ENCODE data around the gene KRT2.
A peak's percentile ranks its signal among the peaks of the same experiment; 100 is the strongest.
"Not testable (repeated sequence)": the region's sequence is repeated elsewhere in the genome, so short reads cannot be mapped to it uniquely, and the experiment has no call there.

The KRT2 gene

DNA sequence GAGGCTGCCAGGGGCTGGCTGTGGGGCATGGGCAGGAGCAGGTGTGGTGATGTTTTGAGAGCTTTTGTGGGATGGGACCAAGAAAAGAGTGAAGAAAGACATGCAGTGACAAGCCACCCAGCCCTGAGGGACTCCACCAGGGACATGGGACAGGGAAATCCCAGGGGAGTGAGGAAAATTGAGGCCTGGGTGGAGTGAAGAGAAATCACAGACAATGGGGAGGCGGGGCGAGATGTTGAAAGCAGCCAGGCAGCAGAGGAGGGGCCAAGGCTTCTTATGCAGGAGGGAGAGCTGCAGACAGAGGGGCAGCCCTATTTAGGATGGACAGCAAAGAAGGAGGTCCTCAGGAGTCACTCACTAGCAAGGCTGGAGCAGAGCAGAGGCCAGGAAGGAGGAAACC is 32.4 kb upstream of the KRT2 start:
- DNase-seq (ENCODE audit: low spot score): no peak

DNA sequence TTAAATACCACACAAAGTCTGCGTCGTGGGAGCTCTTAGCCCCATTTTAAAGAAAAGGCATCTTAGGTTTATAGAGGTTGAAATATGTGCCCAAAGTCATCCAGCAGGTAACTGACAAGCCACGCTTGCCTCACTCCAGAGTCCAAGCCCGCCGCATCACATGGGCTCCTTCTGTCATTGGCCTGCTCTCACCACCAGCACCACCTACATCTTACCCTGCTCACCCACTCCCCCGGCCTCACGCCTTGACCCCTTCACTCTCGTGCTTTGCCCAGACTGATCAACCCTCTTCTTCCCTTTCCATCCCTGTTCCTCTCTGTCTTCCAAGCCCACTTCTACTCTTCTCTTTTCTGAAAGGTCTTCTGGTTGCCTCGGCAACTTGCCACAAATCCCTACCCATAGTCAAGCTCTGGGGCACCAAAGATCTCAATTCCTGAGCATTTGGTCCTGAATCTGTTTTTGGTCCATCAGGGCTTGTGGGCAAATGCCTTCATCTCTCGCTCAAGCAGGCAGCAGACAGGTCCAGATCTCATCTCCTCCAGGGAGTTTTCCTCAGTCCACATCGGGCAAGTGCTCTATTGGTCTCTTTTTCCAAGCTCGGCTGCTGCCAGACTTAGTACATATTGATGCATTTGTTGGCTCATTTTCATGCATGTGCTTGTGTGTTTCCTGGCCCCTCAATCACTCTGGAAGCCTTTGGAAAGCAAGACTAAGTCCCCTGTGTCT is 31.7 kb upstream of the KRT2 start:
- DNase-seq (ENCODE audit: low spot score): no peak

DNA sequence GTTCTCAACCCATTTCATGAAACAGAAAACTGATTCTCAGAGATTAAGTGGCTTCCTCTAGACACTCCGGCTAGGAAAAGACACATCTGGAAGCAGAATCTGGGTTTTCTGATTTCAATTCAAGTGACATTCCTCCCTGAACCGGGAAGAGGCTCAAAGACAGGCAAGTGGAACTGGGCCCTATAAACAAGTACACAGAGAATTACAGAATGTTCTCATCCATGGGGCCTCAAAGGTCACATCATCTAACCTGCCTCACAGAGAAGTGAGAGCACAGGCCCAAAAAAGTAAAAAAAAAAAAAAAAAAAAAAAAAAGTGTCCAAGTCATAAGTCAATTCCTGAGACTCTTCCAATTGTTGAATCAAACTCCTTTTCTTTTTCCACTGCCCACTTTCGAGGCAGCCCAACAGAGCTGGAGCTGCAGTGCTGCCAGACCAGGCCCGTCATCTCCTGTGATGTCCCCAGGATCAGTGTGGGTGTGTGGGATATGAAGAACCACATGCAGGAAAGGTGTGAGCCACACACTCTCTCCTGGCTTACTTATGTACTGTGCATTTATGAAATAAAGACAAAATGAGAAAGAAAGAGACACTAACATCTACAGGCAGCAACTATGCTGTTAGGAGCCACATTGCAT is 31.0 kb upstream of the KRT2 start:
- DNase-seq (ENCODE audit: low spot score): no peak

DNA sequence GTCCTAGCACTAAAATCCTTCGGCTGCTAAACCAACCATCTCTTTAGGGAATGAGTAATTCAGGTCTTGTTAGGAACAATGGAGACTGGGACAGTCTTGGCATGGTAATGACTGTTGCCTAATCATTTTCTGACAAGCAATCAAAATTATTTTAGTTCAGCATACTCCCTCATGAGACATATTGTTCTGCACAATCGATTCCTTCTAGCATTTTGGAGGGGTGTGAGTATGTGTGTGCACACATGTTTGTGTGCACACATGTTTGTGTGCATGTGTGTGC is 30.3 kb upstream of the KRT2 start:
- no peak for DNase-seq (ENCODE audit: low spot score)

DNA sequence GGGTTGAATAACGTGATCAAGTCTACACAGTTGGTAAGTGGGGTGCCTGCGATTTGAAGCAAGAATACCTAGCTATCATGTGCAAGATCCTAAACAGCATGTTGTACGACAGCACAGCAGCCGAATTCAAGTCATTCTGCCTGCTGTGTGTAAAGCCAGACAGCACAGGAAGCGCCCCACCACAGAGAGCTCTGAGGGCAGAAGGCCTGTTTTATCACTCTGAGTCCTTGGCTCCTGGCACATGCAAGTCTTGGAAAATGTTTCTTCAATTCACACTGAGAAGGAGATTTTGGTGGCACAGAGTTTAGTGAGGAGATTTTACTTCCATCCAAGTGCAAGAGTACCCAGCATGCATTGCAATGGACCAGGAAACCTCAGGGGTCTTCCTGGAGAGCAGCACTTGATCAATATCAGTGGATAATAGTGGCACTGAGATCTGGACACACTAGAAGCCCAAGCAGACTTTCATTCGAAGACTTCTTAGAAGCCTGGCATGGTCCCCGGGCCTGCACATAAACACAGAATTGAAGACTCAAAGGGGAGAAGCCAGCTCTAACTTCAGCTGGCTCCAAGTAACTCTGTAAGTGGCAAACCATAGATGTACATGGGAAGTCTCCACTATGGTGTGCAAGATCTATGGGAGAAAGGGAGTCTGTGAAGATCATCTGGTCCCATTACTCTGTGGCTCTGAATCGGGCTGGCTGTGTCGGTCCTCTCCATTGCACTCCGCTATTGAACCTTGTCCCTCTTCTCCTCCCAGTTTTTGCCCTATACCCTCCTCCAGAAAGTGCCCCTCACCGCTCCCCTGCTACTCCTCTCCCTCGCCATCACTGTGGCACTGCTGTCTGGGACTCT is 29.7 kb upstream of the KRT2 start:
- DNase-seq (ENCODE audit: low spot score): no peak

DNA sequence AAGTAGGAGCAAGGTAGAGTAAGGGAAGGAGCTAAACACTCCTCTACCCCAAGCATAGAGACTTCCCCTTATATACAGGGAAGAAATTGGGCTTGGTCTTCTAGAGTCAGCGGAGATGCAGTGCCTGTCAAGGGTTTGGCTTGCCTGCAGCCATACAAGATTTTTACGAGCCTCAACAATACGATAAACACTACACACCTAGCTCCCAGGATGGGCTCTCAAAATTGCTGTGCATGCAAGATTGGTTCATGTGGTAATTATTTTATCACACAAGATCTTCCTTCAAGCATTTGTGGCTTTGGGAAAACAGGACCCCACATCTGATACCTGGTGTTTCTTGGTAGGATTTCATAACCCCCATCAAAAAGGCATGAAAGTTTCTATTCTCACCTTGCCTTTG is 28.4 kb upstream of the KRT2 start, which contains the start of gene KRT1:
Gene KRT1 (minus strand): TSS at position 45 of the 400 bp plus-strand sequence. CDS start 59 bp downstream, outside the sequence.
- no peak for DNase-seq (ENCODE audit: low spot score)

DNA sequence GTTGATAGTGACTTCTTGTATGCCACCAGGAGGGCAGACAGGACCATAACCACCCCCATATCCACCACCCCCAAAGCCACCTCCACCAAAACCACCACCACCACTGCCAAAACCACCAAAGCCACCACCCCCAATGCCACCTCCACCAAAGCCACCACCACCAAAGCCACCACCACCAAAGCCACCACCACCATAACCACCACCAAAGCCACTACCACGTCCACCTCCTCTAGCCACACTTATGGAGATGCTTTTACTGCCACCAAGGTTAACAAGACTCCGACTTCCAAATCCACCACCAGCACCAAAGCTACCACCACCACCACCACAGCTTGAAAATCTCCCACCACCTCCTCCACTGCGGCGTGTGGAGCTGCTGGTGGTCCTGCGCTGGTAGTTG is 27.9 kb upstream of the KRT2 start:
- no peak for DNase-seq (ENCODE audit: low spot score)

DNA sequence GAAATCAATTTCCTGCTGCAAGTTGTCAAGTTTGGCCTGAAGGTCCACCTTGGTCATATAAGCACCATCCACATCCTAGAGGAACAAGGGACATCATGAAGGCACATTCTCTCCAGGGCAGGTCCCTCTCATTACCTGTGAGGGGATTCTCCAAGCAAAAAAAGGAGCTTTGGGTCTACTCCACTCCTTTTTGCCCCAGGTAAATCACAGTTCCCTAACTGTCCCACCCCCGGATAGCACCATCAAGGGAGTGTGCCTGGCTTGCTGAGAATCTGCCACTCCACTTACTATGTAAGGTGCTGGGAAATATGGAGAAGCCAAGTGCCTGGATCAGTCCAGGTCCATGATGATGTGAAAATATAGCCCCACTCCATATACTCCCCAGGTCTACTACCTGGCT is 25.7 kb upstream of the KRT2 start:
- DNase-seq (ENCODE audit: low spot score): no peak

DNA sequence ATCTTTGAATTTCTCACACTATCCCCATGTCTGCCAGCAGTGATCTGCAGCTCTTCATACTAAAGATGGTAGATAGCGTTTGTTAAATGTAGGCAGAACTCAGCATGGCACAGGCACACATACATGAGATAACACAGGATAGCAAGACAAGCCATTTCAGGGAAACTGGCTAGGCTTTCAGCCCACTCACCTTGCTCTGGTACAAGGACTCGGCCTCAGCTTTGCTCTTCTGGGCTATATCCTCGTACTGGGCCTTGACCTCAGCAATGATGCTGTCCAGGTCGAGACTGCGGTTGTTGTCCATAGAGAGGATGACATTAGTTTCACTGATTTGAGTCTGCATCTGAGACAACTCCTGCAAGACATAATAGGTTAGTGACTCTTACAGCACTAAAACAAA is 25.1 kb upstream of the KRT2 start:
- no peak for DNase-seq (ENCODE audit: low spot score)

DNA sequence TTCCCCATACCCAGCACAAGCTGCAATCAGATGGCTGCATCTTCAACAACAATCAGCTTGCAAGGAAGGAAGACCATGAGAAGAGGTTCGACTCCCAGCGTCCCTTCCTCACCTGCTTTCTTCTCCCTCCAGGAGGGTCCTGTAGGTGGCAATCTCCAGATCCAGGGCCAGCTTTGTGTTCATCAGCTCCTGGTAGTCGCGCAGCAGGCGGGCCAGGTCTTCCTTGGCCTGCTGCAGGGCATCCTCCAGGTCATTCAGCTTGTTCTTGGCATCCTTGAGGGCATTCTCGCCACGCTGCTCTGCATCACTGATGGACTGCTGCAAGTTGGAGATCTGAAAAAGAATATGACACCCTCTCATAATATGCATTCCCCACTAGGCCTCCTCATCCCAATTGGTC is 24.2 kb upstream of the KRT2 start:
- no peak for DNase-seq (ENCODE audit: low spot score)

DNA sequence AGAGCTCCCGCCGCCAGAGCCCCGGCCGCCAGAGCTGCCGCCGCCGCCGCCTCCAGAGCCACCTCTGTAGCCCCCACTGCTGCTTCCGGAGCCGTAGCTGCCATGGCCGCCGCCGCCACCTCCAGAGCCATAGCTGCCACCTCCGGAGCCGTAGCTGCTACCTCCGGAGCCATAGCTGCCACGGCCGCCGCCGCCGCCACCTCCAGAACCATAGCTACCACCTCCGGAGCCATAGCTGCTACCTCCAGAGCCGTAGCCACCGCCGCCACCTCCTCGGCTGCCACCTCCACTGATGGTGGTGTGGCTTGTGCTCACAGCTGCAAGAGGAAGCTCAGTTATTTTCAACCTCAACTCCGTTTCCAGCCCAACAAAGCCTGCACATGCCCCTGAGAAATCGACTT is 23.3 kb upstream of the KRT2 start:
- DNase-seq (ENCODE audit: low spot score): no peak

DNA sequence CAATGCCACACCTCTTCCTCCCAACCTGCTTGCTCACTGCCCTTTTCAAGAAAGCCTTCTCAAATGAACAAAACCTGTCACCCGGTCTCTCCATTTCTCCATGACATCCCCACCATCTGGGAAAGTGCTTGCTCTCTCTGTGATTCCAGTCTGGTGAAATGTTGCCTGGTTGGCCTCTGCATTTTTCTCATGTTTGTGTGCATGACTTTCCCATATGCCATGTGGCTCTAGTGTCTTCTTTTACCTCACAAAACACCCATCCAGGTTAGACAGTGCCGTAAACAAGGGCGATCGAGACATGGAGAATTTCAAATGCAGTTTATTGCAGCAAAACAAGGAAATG is 22.4 kb upstream of the KRT2 start:
- DNase-seq (ENCODE audit: low spot score): no peak

DNA sequence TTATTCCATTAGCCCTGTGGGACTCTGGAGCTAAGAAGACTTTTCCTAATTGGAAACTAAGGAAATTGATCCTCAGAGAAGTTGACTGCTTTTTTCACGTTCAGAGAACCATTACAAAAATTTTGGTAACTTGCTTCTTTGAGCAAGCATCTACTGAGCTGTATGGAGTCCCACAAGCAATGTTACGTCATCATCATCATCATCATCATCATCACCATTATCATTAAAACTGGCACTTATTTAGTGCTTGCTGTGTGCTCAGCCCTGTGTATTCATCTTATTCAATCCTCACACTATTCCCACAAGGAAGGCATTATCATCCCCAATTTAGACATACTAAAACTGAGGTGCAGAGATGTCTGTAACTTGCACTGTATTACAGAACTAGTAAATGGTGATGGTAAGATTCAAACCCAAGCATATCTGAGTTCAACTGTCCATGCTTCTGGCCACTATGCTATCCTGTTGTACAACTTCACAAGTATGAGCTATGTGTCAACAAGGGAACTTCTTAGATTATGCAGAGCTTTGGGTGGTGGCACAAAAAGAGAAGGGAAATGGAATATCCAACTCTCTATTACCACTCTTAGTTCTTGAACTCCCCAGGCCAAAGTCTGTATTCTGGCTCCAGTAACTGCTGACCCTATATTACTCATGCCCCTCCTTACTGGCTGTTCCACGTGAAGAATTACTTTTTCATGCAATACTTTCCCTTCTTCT is 21.9 kb upstream of the KRT2 start:
- no peak for DNase-seq (ENCODE audit: low spot score)

DNA sequence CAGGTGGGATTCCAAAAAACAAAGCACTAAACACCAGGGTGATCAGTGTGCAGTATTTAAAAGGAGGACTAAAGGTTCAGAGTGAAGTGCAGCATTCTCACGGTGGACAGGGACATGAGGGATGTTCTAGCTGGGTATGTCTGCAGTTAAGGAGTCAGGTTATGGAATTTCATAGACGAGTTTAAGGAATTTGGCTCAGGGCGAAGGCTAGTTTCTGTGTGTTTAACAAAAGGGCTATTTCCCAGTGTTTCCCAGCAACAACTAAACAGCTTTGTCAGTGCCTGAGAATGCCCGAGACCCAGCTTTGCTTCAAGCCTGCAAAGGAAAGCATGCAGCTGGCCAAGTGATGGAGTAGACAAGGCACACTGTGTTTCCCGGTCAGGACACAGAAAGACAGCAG is 21.2 kb upstream of the KRT2 start:
- no peak for DNase-seq (ENCODE audit: low spot score)

DNA sequence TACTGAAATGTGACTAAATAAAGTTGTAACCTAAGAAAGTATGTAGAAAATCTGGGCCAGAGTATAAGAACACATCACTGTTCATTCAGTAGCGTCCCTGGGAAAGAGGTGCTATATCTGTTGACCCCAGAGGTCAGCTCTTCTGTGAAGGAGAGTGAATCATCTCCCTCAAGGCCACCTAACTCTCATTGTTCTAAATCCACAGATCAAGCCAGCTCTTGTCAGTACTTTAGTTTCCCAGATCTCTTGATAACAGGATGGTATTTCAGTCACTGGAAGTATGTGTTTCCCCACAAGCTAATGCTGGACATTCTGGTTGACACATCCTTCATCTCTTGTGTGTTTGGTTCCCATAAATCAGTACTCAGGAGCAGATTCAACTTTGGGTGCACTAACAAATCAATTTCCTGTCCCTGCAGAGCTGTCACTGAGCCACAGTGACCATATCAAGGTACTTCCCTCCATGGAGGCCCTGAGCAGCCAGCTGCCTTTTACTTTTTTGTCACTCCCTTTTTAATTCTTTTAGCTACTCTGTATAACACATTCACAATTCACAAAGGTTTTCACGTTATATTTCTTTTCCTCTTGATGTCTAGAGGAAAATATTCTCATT is 20.4 kb upstream of the KRT2 start:
- DNase-seq (ENCODE audit: low spot score): no peak

DNA sequence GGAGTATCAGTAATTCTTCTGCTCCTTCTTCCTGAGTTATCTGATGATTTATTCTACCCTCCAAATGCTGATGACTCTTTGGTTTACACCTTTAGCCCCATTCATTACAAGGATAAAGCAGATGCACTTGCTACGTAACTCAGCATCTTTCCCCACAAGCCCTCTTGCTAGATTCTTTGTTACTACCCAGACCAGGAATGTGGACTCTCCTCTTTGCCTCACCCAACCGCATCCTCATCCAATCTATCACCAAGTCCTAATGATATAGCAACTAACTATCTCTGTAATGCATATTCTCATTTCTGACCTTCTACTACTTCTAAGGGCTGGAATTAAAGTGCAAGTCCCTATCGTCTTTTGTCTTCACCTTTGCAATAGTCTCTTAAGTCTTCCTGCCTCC is 18.9 kb upstream of the KRT2 start:
- no peak for DNase-seq (ENCODE audit: low spot score)

DNA sequence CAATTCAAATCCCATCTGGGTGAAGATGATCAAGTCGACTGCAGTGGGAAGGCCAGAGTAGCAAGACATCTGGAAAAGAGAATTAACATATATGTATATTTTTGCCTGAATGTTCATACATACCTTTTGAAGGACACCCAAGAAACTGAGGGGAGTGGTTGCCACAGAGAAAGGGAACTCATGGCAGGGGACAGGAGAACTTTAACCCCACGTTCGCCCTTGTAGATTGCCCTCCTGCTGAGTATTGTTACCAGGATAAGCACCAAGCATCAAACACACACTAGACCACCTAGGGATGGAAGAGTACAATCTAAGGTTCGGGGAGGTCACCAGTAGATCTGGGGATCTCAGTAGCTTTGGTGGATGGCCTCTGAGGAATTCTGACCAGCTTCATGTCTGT is 18.5 kb upstream of the KRT2 start:
- no peak for DNase-seq (ENCODE audit: low spot score)

DNA sequence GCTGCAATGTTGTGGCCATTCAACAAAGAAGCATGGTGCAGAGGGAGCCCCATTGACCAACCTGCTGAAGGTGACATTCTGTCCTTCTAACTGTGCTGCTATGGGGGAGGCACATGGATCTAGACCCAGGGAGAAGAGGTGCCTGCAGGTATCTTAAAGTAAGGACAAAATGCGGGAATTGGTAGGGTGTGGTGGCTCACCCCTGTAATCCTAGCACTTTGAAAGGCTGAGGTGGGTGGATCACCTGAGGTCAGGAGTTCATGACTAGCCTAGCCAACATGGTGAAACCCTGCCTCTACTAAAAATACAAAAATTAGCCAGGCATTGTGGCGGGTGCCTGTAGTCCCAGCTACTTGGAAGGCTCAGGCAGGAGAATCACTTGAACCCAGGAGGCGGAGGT is 17.9 kb upstream of the KRT2 start:
- not testable (repeated sequence) for DNase-seq (ENCODE audit: low spot score)

DNA sequence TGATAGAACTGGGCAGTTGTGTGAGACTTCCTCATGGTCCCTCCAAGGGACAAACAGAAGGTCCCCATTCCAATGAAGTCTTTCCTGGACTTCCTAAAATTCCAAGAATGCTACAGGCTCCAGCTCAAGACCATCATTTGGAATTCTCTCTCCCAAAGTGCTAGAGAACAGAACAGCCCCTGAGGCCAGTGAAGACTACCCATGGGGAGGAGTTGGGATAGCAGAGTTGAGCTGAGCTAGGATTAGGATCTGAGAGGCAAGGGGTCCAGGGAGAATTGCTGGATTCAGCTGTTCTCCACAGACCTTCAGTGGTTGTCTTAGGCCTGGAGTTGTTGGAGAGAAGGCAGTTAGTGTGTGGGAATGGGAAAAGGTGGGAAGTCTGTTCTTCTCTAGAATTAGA is 17.4 kb upstream of the KRT2 start:
- DNase-seq (ENCODE audit: low spot score): no peak

DNA sequence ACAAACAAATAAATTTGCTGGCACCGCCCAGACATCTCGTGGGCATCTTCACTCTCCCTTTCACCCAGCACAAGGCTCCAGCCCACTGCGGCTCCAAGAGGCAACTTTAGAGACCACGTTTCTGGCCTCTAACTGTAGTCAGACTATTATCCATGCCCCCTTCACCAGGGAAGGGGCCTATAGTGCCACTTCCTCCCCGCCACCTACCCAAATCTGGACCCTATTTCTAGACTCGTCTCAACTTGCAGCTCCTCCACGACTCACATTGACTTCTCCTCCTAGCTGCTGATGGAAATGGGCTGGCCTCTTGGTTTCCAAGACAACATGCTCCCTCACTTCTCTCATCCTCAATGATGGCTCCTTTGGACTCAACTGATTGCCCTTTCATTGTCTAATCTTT is 15.9 kb upstream of the KRT2 start:
- DNase-seq (ENCODE audit: low spot score): no peak

DNA sequence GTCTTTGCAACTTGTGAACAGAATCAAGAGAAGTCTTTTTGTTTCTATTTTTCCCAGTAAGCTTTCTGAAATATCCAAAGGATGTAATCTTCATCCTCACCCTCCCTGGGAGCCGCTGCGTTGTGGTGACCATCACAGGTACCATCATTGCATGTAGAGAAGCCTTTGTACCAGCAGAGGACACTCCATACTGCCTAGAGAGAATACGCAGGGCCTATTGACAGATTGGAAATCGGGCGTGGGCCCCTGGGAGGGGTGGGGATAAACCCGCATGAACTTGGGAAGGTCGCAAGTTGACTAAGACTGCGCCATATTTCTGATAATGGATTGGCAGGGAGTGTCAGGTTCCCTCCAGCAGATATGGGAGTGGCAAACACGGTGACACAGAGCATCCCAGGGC is 15.5 kb upstream of the KRT2 start:
- peak; percentile 27 for DNase-seq (ENCODE audit: low spot score)

DNA sequence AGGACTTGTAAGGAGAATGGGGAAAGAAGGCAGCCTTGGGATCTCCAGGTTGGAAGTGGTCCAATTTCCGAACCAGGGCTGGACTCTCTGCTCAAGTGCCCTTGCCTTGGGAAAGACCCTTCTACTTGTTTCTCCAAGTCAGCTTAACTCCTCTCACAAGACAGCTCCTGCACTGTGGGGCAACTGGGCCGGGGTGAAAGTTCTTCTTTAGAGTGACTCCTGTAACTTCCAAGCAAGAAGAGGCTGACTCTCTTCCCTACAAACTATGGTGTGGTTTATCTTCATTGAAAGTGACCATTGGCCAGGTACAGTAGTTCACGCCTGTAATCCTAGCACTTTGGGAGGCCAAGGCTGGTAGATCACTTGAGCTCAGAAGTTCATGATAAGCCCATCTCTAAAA is 14.5 kb upstream of the KRT2 start:
- no peak for DNase-seq (ENCODE audit: low spot score)
